Ovary (tissue), 9 donors: ENCODE data around the gene UNC13A. TPM values are rescaled to one million over a fixed set of nuclear protein-coding genes. Genes with fewer than 3 reads are reported as not detected.

Experiments used
- DNase-seq, 5 donors: peaks; one replicate each; pipeline ENCODE4 v3.0.0-alpha.2; 2019 to 2020
- H3K27ac ChIP-seq, 2 donors: fragments of 200-600 bp; one replicate each; pipeline versions ENCODE4 v1.5.1 to v1.8.0; 2019 to 2022
- H3K27me3 ChIP-seq: fragments of 200-600 bp; one replicate; pipeline ENCODE4 v1.8.0; 2022
- H3K36me3 ChIP-seq: fragments of 200-600 bp; sonication (generic); one replicate; pipeline ENCODE4 v1.5.1; 2019
- H3K4me1 ChIP-seq: one replicate; pipeline ENCODE4 v1.8.1; 2013; ENCODE audit warnings: mild to moderate bottlenecking, moderate library complexity; ENCODE audit not compliant: insufficient read depth
- H3K4me3 ChIP-seq: fragments of 200-600 bp; sonication (generic); one replicate; pipeline ENCODE4 v1.5.1; 2017
- H3K9me3 ChIP-seq, 2 donors: fragments of 200-600 bp in 1 of 2; sonication (generic) in 1 of 2; one replicate each; pipeline versions ENCODE4 v1.5.1 to v1.8.1; 2013 to 2019; ENCODE audit warnings: mild to moderate bottlenecking in 1 of 2, moderate library complexity in 1 of 2
- EP300 ChIP-seq: sonication (generic); formaldehyde crosslinking; IDR thresholded peaks from one replicate; pipeline ENCODE4 v1.6.1; 2017; ENCODE audit warnings: antibody characterized with exemption
- POLR2A ChIP-seq: fragments of 450-650 bp; IDR thresholded peaks from one replicate; pipeline ENCODE4 v1.6.1; 2017; ENCODE audit warnings: antibody characterized with exemption, mild to moderate bottlenecking, moderate library complexity
- WGBS, 3 donors: extraction: QIAGEN DNeasy Blood & Tissue Kit in 1 of 3; methylation state at CpG; one replicate each; pipeline versions ENCODE4 v1.1.5 to v1.1.7; 2013 to 2017; 5-methylcytosine and 5-hydroxymethylcytosine counted together
- intact Hi-C, 4 donors: fragments of 100-400 bp; cut with DNase I; formaldehyde crosslinking; loops; one replicate each; pipeline versions ENCODE4 v1.11.0 to v1.15.1; 2022 to 2023
- polyA plus RNA-seq, 2 donors: library from polyadenylated mRNA; stranded (reverse); fragments of 200-250 nt in 1 of 2; fragments of 350-450 nt in 1 of 2; fragmentation: Illumina TruSeq in 1 of 2; extraction: RNeasy Lipid Tissue Mini Kit (QIAGEN cat#74804) in 1 of 2; gene quantifications; one replicate each; pipeline ENCODE4 v1.2.3, GENCODE V29; 2013 to 2014
- total RNA-seq, 7 donors: library from RNA; depleted of rRNA in 2 of 7; stranded (reverse); fragments of >200 nt in 2 of 7; fragmentation: NEBNext Ultra II Directional in 3 of 7; extraction: Animal tissue kit (Norgen Biotek cat#: 25700) in 3 of 7; gene quantifications; one replicate each; pipeline versions ENCODE4 v1.1.0 to v1.2.4, GENCODE V29; 2016 to 2023
- TF ChIP-seq, protein P1 (sequence below), 3 donors: fragments of 450-650 bp in 2 of 3; fragments of 200-600 bp in 1 of 3; IDR thresholded peaks; one replicate each; pipeline versions ENCODE4 v1.5.1 to v1.8.0; 2016 to 2022; ENCODE audit warnings: antibody characterized with exemption in 3 of 3, mild to moderate bottlenecking in 1 of 3
- donor health status: DM: no; HTN: no; CAD: no; lungs with moderate emphysema.
- donor health status: DM: no; HTN: no; CAD: no.
- donor health status: Bipolar disorder and iron deficiency.
- donor health status: DM: yes; HTN: yes; CAD: no.
- donor health status: DM: no; HTN: no; CAD: no.
- donor health status: DM: yes; HTN: yes; CAD: no.

UNC13A gene
- total and polyA plus RNA-seq, 9 donors = 0.08 to 0.38 (median 0.15) TPM

- H3K27me3 ChIP-seq = no peaks in the 10 kb centered on the region
- no peak for TF ChIP-seq EP300
- TF ChIP-seq POLR2A = no peak
- TF ChIP-seq, protein P1, sequence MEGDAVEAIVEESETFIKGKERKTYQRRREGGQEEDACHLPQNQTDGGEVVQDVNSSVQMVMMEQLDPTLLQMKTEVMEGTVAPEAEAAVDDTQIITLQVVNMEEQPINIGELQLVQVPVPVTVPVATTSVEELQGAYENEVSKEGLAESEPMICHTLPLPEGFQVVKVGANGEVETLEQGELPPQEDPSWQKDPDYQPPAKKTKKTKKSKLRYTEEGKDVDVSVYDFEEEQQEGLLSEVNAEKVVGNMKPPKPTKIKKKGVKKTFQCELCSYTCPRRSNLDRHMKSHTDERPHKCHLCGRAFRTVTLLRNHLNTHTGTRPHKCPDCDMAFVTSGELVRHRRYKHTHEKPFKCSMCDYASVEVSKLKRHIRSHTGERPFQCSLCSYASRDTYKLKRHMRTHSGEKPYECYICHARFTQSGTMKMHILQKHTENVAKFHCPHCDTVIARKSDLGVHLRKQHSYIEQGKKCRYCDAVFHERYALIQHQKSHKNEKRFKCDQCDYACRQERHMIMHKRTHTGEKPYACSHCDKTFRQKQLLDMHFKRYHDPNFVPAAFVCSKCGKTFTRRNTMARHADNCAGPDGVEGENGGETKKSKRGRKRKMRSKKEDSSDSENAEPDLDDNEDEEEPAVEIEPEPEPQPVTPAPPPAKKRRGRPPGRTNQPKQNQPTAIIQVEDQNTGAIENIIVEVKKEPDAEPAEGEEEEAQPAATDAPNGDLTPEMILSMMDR (IDR thresholded peaks at IDR 0.05) = no peak
- H3K27ac ChIP-seq = no peak overlapping the region
- no peaks in the 10 kb centered on the region for H3K36me3 ChIP-seq
- no peaks in the 10 kb centered on the region for H3K4me1 ChIP-seq
- DNase-seq = no peak
- H3K4me3 ChIP-seq = no peak overlapping the region
- intact Hi-C loops = no loop called here
- WGBS, 3 donors = 80 to 93% (median 89%) methylated on average over 1 of the region's 1 CpG
- H3K9me3 ChIP-seq = no peaks in the 10 kb centered on the region
These were observed 54.5 kb downstream of the UNC13A start for GRCh38 chr19:17633700-17634099.

DNA sequence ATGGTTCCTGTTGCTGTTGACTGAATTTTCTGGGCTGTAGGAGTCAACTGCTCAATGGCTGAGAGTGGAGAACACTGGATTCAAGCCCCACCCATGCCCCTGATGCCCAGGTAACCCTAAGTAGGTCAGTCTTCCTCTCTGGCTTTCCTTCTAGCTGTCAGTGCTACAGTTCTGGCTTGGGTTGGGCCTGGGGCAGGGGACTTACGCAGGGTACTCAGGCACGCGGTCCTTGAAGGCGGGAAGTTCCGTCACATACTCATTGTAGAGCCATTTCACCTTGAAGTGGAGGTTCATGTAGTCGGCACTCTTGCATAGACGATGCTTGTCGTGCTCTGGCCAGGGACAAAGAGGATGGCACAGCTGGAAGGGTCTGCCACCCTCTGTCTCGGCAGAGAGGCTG is 55.6 kb downstream of the UNC13A start:
- Histone ChIP-seq H3K4me3 (no peak overlapping the region), H3K27ac (no peak overlapping the region), H3K36me3 (no peaks in the 10 kb centered on the region), H3K4me1 (no peaks in the 10 kb centered on the region), H3K27me3 (no peaks in the 10 kb centered on the region), H3K9me3 (no peaks in the 10 kb centered on the region)
- WGBS, 3 donors = 91 to 93% (median 92%) methylated on average over 9 of the region's 9 CpGs
- TF ChIP-seq, protein P1 (IDR thresholded peaks at IDR 0.05) = no peak
- TF ChIP-seq POLR2A (no peak), EP300 (no peak)
- intact Hi-C loops = no loop called here
- no peak for DNase-seq

GRCh38 chr19:17629760-17630159 is 58.4 kb downstream of the UNC13A start:
- intact Hi-C loops = no loop called here
- H3K9me3 ChIP-seq = no peaks in the 10 kb centered on the region
- no peaks in the 10 kb centered on the region for H3K27me3 ChIP-seq
- no peak for DNase-seq
- no peaks in the 10 kb centered on the region for H3K36me3 ChIP-seq
- no peak overlapping the region for H3K27ac ChIP-seq
- WGBS, 3 donors = 83 to 97% (median 93%) methylated on average over 2 of the region's 2 CpGs
- H3K4me3 ChIP-seq = no peak overlapping the region
- TF ChIP-seq, protein P1 (IDR thresholded peaks at IDR 0.05) = no peak
- TF ChIP-seq EP300 = no peak
- TF ChIP-seq POLR2A = no peak
- no peaks in the 10 kb centered on the region for H3K4me1 ChIP-seq

DNA sequence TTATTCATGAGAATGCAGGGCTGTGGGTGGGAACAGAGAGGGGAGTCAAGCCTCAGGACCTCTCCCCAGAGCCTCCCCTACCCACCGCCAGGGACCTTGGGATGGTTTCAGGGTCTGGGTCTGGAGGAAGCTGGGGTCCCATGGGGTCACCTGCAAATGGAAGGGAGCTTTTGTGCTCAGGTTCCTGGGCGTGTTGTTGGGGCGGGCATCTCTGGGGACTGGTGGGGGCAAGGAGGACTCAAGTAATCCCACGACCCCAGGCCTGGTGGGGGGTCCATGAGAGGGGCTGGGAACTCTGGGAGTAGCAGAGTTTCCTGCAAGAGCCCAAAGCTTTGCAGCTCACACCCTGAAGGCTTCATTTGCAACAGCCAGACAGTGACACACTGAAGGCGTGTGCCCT is 60.2 kb downstream of the UNC13A start:
- H3K36me3 ChIP-seq = no peaks in the 10 kb centered on the region
- intact Hi-C loops = no loop called here
- no peak for DNase-seq
- H3K9me3 ChIP-seq = no peaks in the 10 kb centered on the region
- no peaks in the 10 kb centered on the region for H3K4me1 ChIP-seq
- WGBS, 3 donors = 80 to 87% (median 83%) methylated on average over 5 of the region's 5 CpGs
- H3K27me3 ChIP-seq = no peaks in the 10 kb centered on the region
- H3K4me3 ChIP-seq = no peak overlapping the region
- no peak overlapping the region for H3K27ac ChIP-seq
- TF ChIP-seq, protein P1 (IDR thresholded peaks at IDR 0.05) = no peak
- no peak for TF ChIP-seq POLR2A

DNA sequence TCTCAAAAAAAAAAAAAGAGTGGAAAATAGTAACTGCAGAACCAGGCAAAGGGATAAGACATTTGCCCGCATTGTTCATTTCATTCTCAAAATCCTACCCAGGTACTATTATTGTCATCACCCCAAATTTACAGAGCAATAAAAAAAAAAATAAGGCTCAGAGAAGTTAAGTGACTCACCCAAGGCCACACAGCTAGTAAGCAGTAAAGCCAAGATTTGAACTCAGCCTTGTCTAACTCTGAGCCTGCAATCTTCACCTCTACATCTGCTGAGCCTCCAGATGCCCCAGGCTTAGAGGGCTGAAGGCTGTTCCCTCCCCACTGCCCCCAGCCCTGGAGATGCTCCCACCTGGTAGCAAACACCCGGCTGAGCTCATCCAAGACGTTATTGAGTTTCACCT is 61.0 kb downstream of the UNC13A start:
- Histone ChIP-seq H3K9me3 (no peaks in the 10 kb centered on the region), H3K4me3 (no peak overlapping the region), H3K27me3 (no peaks in the 10 kb centered on the region), H3K36me3 (no peaks in the 10 kb centered on the region), H3K27ac (no peak overlapping the region), H3K4me1 (no peaks in the 10 kb centered on the region)
- TF ChIP-seq POLR2A (no peak), EP300 (no peak)
- TF ChIP-seq, protein P1 (IDR thresholded peaks at IDR 0.05) = no peak
- 80 to 90% (median 84%) methylated on average over 3 of the region's 3 CpGs for WGBS, 3 donors
- no peak for DNase-seq
- intact Hi-C loops = no loop called here
